ENCODE measurements around the gene STK4.

DNA sequence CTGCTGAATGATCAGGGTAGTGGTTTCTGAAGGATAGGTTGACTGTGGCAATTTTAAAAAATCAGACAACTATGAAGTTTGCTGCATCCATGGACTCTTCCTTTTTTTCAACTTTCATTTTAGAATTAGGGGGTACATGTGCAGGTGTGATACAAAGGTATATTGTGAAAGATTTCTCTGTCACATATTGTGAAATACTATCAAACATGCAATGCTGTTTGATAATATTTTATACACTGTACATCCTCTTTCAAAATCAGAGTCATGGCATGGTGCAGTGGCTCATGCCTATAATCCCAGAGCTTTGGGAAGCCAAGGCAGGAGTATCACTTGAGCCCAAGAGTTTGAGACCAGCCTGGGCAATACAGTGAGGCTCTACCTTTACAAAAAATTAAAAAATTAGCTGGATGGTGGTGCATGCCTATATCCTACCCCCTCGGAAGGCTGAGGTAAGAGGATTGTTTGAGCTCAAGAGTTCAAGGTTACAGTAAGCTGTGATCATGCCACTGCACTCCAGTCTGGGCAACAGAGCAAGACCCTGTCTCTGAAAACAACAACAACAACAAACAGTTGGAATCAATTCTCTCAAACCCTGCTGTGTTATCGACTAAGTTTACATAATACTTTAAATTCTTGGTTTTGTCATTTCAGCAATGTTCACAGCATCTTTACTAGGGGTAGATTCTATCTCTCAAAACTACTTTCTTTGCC, 153.4 kb downstream of the STK4 start:
- no peak for TF ChIP-seq POLR2A (IDR thresholded peaks at IDR 0.05)
- TF ChIP-seq, protein P1, sequence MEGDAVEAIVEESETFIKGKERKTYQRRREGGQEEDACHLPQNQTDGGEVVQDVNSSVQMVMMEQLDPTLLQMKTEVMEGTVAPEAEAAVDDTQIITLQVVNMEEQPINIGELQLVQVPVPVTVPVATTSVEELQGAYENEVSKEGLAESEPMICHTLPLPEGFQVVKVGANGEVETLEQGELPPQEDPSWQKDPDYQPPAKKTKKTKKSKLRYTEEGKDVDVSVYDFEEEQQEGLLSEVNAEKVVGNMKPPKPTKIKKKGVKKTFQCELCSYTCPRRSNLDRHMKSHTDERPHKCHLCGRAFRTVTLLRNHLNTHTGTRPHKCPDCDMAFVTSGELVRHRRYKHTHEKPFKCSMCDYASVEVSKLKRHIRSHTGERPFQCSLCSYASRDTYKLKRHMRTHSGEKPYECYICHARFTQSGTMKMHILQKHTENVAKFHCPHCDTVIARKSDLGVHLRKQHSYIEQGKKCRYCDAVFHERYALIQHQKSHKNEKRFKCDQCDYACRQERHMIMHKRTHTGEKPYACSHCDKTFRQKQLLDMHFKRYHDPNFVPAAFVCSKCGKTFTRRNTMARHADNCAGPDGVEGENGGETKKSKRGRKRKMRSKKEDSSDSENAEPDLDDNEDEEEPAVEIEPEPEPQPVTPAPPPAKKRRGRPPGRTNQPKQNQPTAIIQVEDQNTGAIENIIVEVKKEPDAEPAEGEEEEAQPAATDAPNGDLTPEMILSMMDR (IDR thresholded peaks at IDR 0.05): no peak

All from vagina (tissue), 2 donors.